ENCODE results near the gene KRTAP8-1.

Gene KRTAP8-1, protein sequence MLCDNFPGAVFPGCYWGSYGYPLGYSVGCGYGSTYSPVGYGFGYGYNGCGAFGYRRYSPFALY

DNA sequence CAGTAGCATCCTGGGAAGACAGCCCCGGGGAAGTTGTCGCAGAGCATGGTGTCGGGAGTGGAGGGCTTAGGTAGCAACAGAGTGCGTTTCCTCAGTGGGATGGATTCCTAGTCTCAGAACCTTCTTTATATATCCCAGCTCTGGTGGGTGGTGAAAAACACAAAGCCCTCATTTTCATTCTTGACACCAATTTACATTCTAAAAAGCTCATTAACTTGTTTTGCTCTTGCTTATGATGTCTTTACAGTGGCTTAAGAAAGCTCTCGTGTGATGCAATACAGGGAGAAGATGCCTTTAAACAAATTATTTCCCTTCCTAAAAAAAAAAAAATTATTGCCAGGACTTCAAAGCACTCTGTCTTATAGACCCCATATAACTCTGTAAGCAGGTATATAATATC is at the start of gene KRTAP8-1:
Gene KRTAP8-1, minus strand, starts transcription at position 101 of the 400 bp plus-strand sequence. Its CDS starts 54 bp downstream, at position 47.
- DNase-seq (ENCODE audit: low read depth), result no peak

DNA sequence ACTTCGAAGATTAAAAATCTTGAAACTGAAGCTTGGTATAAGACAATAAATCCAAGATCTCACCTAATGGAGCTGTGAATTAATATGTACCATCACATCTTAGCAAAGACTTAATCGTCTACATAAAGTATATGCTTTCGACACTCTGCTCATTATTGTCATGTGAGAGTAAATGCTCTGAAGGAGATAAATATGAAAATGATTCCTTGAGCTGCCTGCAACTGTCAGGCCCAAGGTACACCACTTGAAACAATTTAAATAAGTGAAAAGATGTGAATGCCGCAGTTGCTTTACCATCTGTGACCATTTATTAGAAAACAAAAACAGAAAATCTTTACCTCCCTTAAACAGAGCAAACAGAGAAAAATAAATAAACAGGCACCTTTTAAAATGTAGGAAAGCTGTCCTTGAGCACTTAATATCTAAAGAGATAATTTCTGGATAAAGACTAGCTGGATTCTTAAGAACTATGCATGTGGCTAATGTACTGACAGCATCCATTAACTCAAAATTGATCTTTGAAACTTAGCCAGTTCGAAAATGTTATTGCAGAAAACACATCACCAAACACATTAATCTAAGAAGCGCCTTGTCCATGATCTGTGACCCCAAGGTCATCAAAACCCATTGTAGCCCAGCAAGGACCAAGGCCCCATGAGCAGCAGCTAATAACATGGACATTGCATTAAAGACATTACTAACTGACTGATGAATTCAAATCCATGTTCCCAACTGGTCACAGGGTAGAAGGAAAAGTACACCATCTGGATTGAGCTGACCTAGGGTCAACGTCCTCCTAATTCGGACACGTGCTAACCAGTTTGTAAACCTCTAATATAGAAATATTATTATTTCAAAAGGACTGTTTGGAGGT is 34.8 kb upstream of the KRTAP8-1 start:
- no peak for DNase-seq (ENCODE audit: low read depth)

- no peak for DNase-seq (ENCODE audit: low read depth)
These were observed 29.9 kb upstream of the KRTAP8-1 start for GRCh38 chr21:30842990-30843389.

- no peak for DNase-seq (ENCODE audit: low read depth)
These were observed 26.2 kb upstream of the KRTAP8-1 start for GRCh38 chr21:30839304-30839703.

DNA sequence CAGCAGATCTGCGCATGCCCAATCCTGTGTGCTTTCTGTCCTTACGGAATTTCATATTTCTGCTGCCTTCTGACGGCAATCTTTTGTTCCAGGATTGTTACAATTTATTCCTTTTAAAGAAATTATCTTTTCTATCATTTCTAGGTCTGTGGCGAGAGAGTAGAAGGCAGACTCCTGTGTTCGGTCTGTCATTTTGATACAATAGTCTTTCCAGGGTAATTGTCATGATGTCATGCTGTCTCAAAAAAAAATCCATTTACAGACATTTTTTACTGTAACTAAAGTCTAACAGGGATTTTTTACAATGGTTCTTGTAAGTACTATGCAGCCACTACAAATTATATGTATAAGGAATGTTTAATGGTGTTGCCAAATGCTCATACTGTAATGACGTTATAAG is 25.5 kb upstream of the KRTAP8-1 start:
- no peak for DNase-seq (ENCODE audit: low read depth)

GRCh38 chr21:30831194-30831765 is 18.2 kb upstream of the KRTAP8-1 start:
- DNase-seq (ENCODE audit: low read depth), result no peak

DNA sequence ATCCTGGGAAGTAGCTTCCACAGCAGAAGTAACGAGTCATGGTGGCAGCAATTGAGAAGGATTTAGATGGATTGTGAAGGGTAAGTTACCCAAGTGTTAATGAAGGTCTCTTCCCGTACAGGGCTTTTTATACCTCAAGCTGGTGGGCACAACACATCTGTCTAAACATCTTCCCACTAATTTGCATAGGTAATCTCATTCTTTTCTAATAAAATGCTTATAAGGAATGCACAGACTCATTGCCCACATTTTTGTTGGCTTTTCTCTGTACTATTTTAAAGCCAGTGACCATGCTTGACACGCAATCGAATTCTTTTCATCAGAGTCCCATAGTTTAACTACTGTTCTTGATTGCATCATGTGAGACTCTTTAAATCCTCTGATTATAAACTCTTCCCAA is 16.6 kb upstream of the KRTAP8-1 start, which contains the start of gene KRTAP7-1:
Gene KRTAP7-1, minus strand, starts transcription at position 101 of the 400 bp plus-strand sequence. Its CDS starts 61 bp downstream, at position 40.
- DNase-seq (ENCODE audit: low read depth), result no peak

DNA sequence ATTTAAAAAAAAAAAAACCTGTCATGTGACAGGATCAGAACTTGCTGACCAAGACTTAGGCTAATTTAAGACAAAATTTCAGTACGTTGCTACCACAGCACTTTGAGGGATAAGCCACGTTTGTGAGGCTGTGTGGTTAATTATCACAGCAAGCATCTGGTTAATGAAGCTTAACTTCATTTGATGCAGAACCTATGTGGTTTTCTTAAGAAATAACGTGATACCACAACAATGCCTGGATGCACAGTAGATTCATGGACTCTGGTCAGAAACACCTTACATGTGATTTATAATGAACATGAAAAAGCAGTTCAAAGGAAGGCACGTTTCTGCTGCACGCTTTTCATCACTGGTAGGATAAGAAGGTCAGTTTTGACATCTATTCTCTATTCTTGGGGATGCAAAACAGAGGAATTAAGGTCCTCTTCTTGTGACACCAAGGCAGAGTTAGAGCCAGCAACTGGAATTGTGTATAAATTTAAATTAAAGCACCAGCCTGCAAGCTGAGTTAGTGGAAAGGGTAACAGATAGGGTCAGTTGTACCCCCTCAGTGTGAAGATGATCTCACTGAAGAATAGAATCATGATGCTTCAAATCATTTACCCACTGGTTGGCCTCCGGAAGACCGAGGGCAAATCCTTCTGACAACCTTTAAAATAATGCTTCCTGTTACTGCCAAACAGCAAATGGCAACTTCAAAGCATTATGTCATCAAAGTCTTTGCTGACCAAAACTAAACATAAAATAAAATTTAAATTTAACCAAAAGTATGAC is 6.0 kb upstream of the KRTAP8-1 start:
- no peak for DNase-seq (ENCODE audit: low read depth)

DNA sequence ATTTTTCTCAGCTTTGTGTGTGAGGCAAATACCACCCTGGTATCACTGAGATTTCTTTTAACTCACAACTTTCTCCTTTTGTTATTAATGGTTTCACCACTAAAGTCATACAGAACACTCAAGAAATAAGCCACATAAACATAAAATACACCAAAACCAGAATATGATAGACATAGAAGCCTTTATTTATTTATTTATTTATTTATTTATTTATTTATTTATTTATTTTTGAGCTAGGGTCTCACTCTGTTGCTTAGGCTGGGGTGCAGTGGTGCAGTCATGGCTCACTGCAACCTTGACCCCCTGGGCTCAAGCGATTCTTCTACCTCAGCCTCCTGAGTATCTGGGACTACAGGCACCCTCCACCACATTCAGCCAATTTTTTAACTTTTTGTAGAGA is 12.5 kb downstream of the KRTAP8-1 start:
- DNase-seq (ENCODE audit: low read depth), result no peak

GRCh38 chr21:30793581-30794314 is 19.3 kb downstream of the KRTAP8-1 start:
- DNase-seq (ENCODE audit: low read depth), result no peak

DNA sequence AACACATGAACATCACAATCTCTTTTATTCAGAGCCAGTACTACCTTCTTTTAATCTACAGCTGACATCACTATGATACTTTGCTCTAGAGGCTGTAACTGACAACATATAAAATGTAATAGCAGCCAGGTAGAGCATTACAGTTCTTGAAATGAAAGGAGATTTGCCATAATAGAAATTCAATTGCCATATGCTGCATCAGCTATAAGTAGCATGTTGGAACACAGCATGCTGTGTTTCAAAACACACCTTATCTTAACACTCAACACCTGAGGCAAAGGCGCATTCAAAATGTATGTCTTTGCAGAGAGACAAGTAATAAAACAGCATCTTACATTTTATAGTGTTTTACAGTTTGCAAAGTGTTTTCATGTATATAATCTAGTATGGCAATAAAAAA is 33.8 kb downstream of the KRTAP8-1 start:
- DNase-seq (ENCODE audit: low read depth), result no peak

GRCh38 chr21:30769724-30770431 is 43.2 kb downstream of the KRTAP8-1 start:
- no peak for DNase-seq (ENCODE audit: low read depth)

Measured in GM04504 (cell line).